NCI-H2107 treated with DMSO at 0.1 percent for 48 hours (cell line): ENCODE results near the gene HAO2.
"Not testable (repeated sequence)": the region's sequence is repeated elsewhere in the genome, so short reads cannot be mapped to it uniquely, and the experiment has no call there.

Source experiments
- DNase-seq: peaks from one replicate; lab custom pipeline; 2025; ENCODE audit not compliant: unreplicated experiment; lab: John Stamatoyannopoulos, UW

The HAO2 gene

GRCh38 chr1:119368554-119368953 is at the start of gene HAO2:
Gene HAO2, plus strand, starts transcription at chr1:119368785. Its CDS starts 12,301 bp downstream, at chr1:119381086.
- DNase-seq = no peak

GRCh38 chr1:119320100-119320499 is 48.5 kb upstream of the HAO2 start:
- no peak for DNase-seq

- no peak for DNase-seq
These were observed 46.7 kb upstream of the HAO2 start for GRCh38 chr1:119321666-119322419.

- DNase-seq = no peak
These were observed 45.2 kb upstream of the HAO2 start for GRCh38 chr1:119323216-119323982.

GRCh38 chr1:119324198-119324597 is 44.4 kb upstream of the HAO2 start:
- DNase-seq = no peak

GRCh38 chr1:119326251-119326650 is 42.3 kb upstream of the HAO2 start:
- no peak for DNase-seq

- DNase-seq = peak; percentile 48
These were observed 41.5 kb upstream of the HAO2 start for GRCh38 chr1:119327094-119327449.

- peak; percentile 59 for DNase-seq
These were observed 41.0 kb upstream of the HAO2 start for GRCh38 chr1:119327450-119328155.

- no peak for DNase-seq
These were observed 38.8 kb upstream of the HAO2 start for GRCh38 chr1:119329541-119330461.

GRCh38 chr1:119330466-119331189 is 38.0 kb upstream of the HAO2 start:
- no peak for DNase-seq

GRCh38 chr1:119331190-119331515 is 37.4 kb upstream of the HAO2 start:
- DNase-seq = no peak

- no peak for DNase-seq
These were observed 36.7 kb upstream of the HAO2 start for GRCh38 chr1:119331915-119332314.

- no peak for DNase-seq
These were observed 36.0 kb upstream of the HAO2 start for GRCh38 chr1:119332622-119333021.

- no peak for DNase-seq
These were observed 35.3 kb upstream of the HAO2 start for GRCh38 chr1:119333163-119333896.

- DNase-seq = not testable (repeated sequence)
These were observed 34.7 kb upstream of the HAO2 start for GRCh38 chr1:119333897-119334250.

GRCh38 chr1:119336848-119337247 is 31.7 kb upstream of the HAO2 start:
- DNase-seq = no peak

GRCh38 chr1:119338004-119338403 is 30.6 kb upstream of the HAO2 start:
- DNase-seq = no peak

- DNase-seq = no peak
These were observed 29.8 kb upstream of the HAO2 start for GRCh38 chr1:119338757-119339156.

- no peak for DNase-seq
These were observed 27.7 kb upstream of the HAO2 start for GRCh38 chr1:119340861-119341261.
